Astrocyte (in vitro differentiated cells and primary cell): ENCODE data around the gene ARID5B.

Experiments
- EZH2 ChIP-seq: IDR thresholded peaks from 2 replicates; pipeline ENCODE4 v1.6.1; 2012; ENCODE audit warnings: mild to moderate bottlenecking, low read length, inconsistent platforms; ENCODE audit not compliant: insufficient read depth
- TF ChIP-seq, protein P1 (sequence below): IDR thresholded peaks from 2 replicates; pipeline ENCODE4 v1.5.1; 2011; ENCODE audit warnings: low read depth, mild to moderate bottlenecking, inconsistent platforms, low read length, moderate library complexity; ENCODE audit not compliant: insufficient read depth

GRCh38 chr10:62050346-62050892 lies 148.9 kb downstream of the ARID5B start:
- TF ChIP-seq, protein P1, sequence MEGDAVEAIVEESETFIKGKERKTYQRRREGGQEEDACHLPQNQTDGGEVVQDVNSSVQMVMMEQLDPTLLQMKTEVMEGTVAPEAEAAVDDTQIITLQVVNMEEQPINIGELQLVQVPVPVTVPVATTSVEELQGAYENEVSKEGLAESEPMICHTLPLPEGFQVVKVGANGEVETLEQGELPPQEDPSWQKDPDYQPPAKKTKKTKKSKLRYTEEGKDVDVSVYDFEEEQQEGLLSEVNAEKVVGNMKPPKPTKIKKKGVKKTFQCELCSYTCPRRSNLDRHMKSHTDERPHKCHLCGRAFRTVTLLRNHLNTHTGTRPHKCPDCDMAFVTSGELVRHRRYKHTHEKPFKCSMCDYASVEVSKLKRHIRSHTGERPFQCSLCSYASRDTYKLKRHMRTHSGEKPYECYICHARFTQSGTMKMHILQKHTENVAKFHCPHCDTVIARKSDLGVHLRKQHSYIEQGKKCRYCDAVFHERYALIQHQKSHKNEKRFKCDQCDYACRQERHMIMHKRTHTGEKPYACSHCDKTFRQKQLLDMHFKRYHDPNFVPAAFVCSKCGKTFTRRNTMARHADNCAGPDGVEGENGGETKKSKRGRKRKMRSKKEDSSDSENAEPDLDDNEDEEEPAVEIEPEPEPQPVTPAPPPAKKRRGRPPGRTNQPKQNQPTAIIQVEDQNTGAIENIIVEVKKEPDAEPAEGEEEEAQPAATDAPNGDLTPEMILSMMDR: no peak
- no peak for TF ChIP-seq EZH2
